Ramos (cell line): ENCODE measurements around the gene C12orf43.

Experiments used
- in situ Hi-C: fragments of 300-500 bp; cut with MboI; formaldehyde crosslinking; loops from one replicate; pipeline ENCODE4 v1.14.3; 2022; ENCODE audit warnings: low sequenced_read_pairs; ENCODE audit not compliant: unreplicated experiment

The C12orf43 gene

DNA sequence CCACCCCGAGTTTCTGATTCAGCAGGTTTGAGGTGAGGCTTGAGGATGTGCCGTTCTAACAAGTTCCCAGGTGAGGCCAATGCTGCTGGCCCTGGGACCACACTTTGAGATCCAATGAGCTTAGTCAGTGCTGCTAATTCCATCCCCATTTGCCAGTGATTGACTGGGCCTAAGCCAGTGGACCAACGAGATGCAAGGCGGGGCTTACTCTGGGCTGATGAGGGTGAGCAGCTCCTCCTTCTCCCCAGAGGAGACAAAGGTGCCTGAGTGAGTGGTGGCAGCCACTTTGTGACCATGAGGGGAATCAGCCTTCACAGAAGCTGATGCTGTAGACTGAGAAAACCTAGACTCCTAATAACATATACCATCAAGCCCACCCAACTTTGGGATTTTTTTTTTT is 61.1 kb downstream of the C12orf43 start:
- in situ Hi-C loops = no loop called here

DNA sequence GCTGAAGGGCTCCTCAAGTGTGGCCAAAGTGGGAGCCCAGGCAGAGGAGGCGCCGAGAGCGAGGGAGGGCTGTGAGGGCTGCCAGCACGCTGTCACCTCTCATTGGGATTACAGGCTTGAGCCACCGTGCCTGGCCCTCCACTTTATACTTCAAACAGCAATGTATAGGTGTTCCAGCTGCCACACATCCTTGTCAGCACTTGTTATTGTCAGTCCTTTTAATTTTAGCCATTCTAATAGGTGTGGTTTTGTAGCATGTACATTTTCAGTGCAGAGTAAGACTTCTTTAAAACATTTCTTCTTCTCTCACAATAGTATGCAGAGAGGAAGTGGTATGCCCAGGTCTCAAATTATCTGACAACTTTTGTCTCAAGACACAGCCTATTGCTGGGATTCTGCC is 65.5 kb downstream of the C12orf43 start:
- in situ Hi-C loops = no loop called here
